Heart left ventricle (tissue), 16 donors: ENCODE data around the gene RAB10. TPM values are rescaled to one million over a fixed set of nuclear protein-coding genes. Genes with fewer than 3 reads are reported as not detected.

Source experiments
- ATAC-seq, 4 donors: fragments of 200-7000 bp; cut with Tn5 transposase; one replicate each; pipeline ENCODE4 v1.9.1; 2020 to 2022; ENCODE audit warnings: moderate library complexity in 4 of 4, mild to moderate bottlenecking in 3 of 4, moderate number of reproducible peaks in 1 of 4
- DNase-seq, 5 donors: peaks; one replicate each; pipeline ENCODE4 v3.0.0-alpha.2; 2020
- H3K27ac ChIP-seq, 12 donors: fragments of 200-600 bp; sonication (generic) in 4 of 12; one replicate each; pipeline versions ENCODE4 v1.5.0 to v1.8.0; 2016 to 2022; ENCODE audit warnings: mild to moderate bottlenecking in 2 of 12
- H3K27me3 ChIP-seq, 9 donors: fragments of 200-600 bp; sonication (generic) in 2 of 9; one replicate each; pipeline versions ENCODE4 v1.5.1 to v1.8.0; 2016 to 2022; ENCODE audit warnings: mild to moderate bottlenecking in 3 of 9
- H3K36me3 ChIP-seq, 9 donors: fragments of 200-600 bp; sonication (generic) in 2 of 9; one replicate each; pipeline versions ENCODE4 v1.5.0 to v1.8.0; 2018 to 2022; ENCODE audit warnings: mild to moderate bottlenecking in 2 of 9
- H3K4me1 ChIP-seq, 12 donors: fragments of 200-600 bp; sonication (generic) in 4 of 12; one replicate each; pipeline versions ENCODE4 v1.5.0 to v1.8.0; 2016 to 2022; ENCODE audit warnings: mild to moderate bottlenecking in 3 of 12
- H3K4me3 ChIP-seq, 12 donors: fragments of 200-600 bp; sonication (generic) in 4 of 12; one replicate each; pipeline versions ENCODE4 v1.5.0 to v1.8.0; 2017 to 2022; ENCODE audit warnings: mild to moderate bottlenecking in 9 of 12, moderate library complexity in 4 of 12
- H3K9me3 ChIP-seq, 12 donors: fragments of 200-600 bp; sonication (generic) in 4 of 12; one replicate each; pipeline versions ENCODE4 v1.5.0 to v1.8.0; 2016 to 2022; ENCODE audit warnings: mild to moderate bottlenecking in 1 of 12
- CTCF ChIP-seq, 12 donors: fragments of 200-600 bp; sonication (generic) in 4 of 12; IDR thresholded peaks; one replicate each; pipeline versions ENCODE4 v1.5.0 to v1.8.0; 2018 to 2022; ENCODE audit warnings: antibody characterized with exemption in 12 of 12, mild to moderate bottlenecking in 5 of 12
- POLR2A ChIP-seq, 2 donors: fragments of 450-650 bp; IDR thresholded peaks; one replicate each; pipeline ENCODE4 v1.6.1; 2017; ENCODE audit warnings: antibody characterized with exemption in 2 of 2, mild to moderate bottlenecking in 2 of 2, moderate library complexity in 2 of 2
- WGBS, 4 donors: extraction: QIAGEN DNeasy Blood & Tissue Kit in 2 of 4; methylation state at CpG; one replicate each; pipeline versions ENCODE4 v1.1.5 to v1.1.7; 2013 to 2018; 5-methylcytosine and 5-hydroxymethylcytosine counted together
- intact Hi-C, 10 donors: fragments of 100-400 bp; cut with DNase I; formaldehyde crosslinking; loops; one replicate each; pipeline versions ENCODE4 v1.11.1 to v1.14.2; 2022
- polyA plus RNA-seq, 2 donors: library from polyadenylated mRNA; stranded (reverse); fragments of 200-250 nt; gene quantifications; one replicate each; pipeline ENCODE4 v1.2.3, GENCODE V29; 2013
- total RNA-seq, 9 donors: library from RNA; depleted of rRNA in 2 of 9; stranded (reverse); fragments of >200 nt in 2 of 9; fragmentation: NEBNext Ultra II Directional in 3 of 9; extraction: Animal tissue kit (Norgen Biotek cat#: 25700) in 3 of 9; gene quantifications; one replicate each; pipeline versions ENCODE4 v1.1.0 to v1.2.4, GENCODE V29; 2016 to 2023
- donor health status: ischemic (EF 13 %, LVEDD 7.1; RV severe dilation, severe dysfunction).
- donor health status: healthy with polysubstance abuse.
- donor health status: DM: no; HTN: yes; CAD: no.
- donor health status: DM: no; HTN: no; CAD: no.
- donor health status: ischemic (EF 25% LVEDD 6.9; RV normal size, moderate dysfunction).
- donor health status: ischemic (EF 25% LVEDD 5.7; RV mildly dilated, moderate dysfunction).
- donor health status: healthy.
- donor health status: DM: yes; HTN: yes; CAD: no.
- donor health status: ischemic (EF 35%, LVEDD 5.7; RV mildly dilated, moderate dysfunction).
- donor health status: nonischemic (EF 11% LVEDD 7.7; RV severe dilation, severe dysfunction).
- donor health status: DM: yes; HTN: yes; CAD: no.
- donor health status: PGD.
- donor health status: ischemic (EF 29% LVEDD 5.4; RV normal size, mild dysfunction).
- donor health status: nonischemic (EF 23%, LVEDD 6.1; RV moderate dilation, normal function).

Gene RAB10
- total and polyA plus RNA-seq, 11 donors, result 33.1 to 121 (median 97.4) TPM

- WGBS, 4 donors, result 79 to 94% (median 82%) methylated on average over 7 of the region's 7 CpGs
Observed at GRCh38 chr2:26061539-26061938, 27.7 kb downstream of the RAB10 start.

GRCh38 chr2:26064846-26065245 lies 31.0 kb downstream of the RAB10 start:
- WGBS, 4 donors, result 96 to 99% (median 98%) methylated on average over 4 of the region's 4 CpGs
- no peak for DNase-seq
- Histone ChIP-seq H3K9me3 (no peaks in the 10 kb centered on the region), H3K4me3 (no peak overlapping the region), H3K27ac (no peak overlapping the region), H3K36me3 (peaks cover 0 to 30% (median 8%) of the 10 kb centered on the region in 9 donors), H3K4me1 (peaks cover 0 to 62% (median 14%) of the 10 kb centered on the region in 12 donors), H3K27me3 (no peaks in the 10 kb centered on the region)
- TF ChIP-seq POLR2A (IDR thresholded peaks at IDR 0.05) (no peak), CTCF (IDR thresholded peaks at IDR 0.05) (no peak)
- no peak for ATAC-seq
- intact Hi-C loops, result no loop called here

More at GRCh38 chr2:26061539-26061938, 27.7 kb downstream of the RAB10 start:
- intact Hi-C loops, result no loop called here
- H3K9me3 ChIP-seq, result no peaks in the 10 kb centered on the region
- ATAC-seq (no peak), DNase-seq (no peak)
- peaks cover 0 to 61% (median 5%) of the 10 kb centered on the region in 12 donors for H3K4me1 ChIP-seq
- H3K4me3 ChIP-seq, result no peak overlapping the region
- no peaks in the 10 kb centered on the region for H3K27me3 ChIP-seq
- H3K27ac ChIP-seq, result no peak overlapping the region
- TF ChIP-seq CTCF (IDR thresholded peaks at IDR 0.05) (no peak), POLR2A (IDR thresholded peaks at IDR 0.05) (no peak)
- peaks cover 0 to 36% (median 8%) of the 10 kb centered on the region in 9 donors for H3K36me3 ChIP-seq

GRCh38 chr2:26067186-26067974 lies 33.5 kb downstream of the RAB10 start:
- Histone ChIP-seq H3K27ac (peak overlapping the region in 1 of 12 donors; percentile 78), H3K9me3 (no peaks in the 10 kb centered on the region), H3K27me3 (no peaks in the 10 kb centered on the region), H3K4me1 (peaks cover 0 to 86% (median 14%) of the 10 kb centered on the region in 12 donors), H3K4me3 (no peak overlapping the region), H3K36me3 (peaks cover 0 to 10% (median 0%) of the 10 kb centered on the region in 9 donors)
- DNase-seq, result no peak
- 92 to 94% (median 93%) methylated on average over 1 of the region's 1 CpG for WGBS, 4 donors
- TF ChIP-seq POLR2A (IDR thresholded peaks at IDR 0.05) (no peak), CTCF (IDR thresholded peaks at IDR 0.05) (no peak)
- no peak for ATAC-seq
- intact Hi-C loops, result no loop called here

GRCh38 chr2:26067980-26068507 lies 34.2 kb downstream of the RAB10 start:
- Histone ChIP-seq H3K36me3 (peaks cover 0 to 9% (median 0%) of the 10 kb centered on the region in 9 donors), H3K4me3 (no peak overlapping the region), H3K27me3 (no peaks in the 10 kb centered on the region), H3K4me1 (peaks cover 0 to 92% (median 17%) of the 10 kb centered on the region in 12 donors), H3K9me3 (no peaks in the 10 kb centered on the region), H3K27ac (peak overlapping the region in 1 of 12 donors; percentile 78)
- intact Hi-C loops, result no loop called here
- TF ChIP-seq CTCF (IDR thresholded peaks at IDR 0.05), result no peak
- no peak for ATAC-seq
- no peak for DNase-seq
- 61 to 92% (median 74%) methylated on average over 2 to 3 of the region's 3 CpGs for WGBS, 4 donors
